NK-92 (cell line): ENCODE data around the gene NRSN2.
"Not testable (repeated sequence)": the region's sequence is repeated elsewhere in the genome, so short reads cannot be mapped to it uniquely, and the experiment has no call there.

Source experiments
- DNase-seq: peaks from one replicate; lab custom pipeline; 2025; ENCODE audit not compliant: unreplicated experiment; lab: John Stamatoyannopoulos, UW

NRSN2 gene

DNA sequence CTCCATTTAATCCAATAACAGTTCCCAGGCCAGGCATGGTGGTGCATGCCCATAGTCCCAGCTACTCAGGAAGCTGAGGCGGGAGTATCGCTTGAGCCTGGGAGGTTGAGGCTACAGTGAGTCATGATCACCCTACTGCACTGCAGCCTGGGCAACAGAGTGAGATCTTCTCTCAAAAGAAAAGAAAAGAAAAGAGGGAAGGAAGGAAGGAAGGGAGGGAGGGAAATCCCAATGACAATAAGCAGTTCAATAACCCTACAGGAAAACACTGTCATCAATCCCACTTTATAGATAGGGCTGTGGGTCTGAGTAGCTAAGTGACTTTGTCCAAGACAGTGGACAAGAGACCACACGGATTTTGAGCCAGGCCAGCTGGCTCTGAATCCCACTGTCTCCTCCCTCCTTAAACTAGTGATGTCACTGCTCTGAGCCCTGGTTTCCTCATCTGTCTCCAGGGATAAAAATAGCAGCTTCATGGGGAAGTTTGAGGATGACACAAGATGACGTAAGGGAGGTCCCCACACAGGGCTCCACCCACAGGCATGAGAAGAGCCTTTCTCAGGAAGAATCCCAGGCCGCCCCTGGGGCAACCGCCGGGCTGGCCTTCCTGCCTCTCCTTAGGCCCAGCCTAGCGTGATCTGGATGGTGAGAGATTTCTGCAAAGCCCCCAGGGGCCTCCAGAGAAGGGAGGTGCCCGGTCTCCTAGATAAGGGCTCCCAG lies 26.4 kb downstream of the NRSN2 start:
- no peak for DNase-seq

DNA sequence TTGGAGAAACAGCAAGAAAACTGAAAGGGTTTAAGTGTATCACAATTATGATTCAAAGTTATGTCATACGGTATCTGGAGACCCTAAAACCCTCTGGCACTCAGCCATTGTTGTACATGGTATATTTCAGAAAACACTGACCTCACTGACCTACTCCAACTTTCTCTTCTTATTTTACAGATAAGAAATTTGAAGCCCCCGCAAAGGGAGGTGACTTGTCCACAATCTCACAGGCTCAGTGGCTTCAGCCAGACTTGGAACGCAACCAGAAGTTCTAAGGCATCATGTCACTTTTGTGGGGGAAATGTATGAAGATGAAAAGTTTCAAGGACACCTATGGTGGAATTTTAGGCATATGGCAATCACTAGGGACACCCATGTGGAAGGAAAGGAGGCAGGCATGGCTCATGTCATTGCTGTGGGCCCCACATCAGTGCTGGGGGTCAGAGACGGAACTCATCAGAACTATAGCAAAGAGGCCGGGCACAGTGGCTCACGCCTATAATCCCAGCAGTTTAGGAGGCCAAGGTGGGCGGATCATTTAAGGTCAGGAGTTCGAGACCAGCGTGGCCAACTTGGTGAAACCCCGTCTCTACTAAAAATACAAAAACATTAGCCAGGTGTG lies 28.5 kb downstream of the NRSN2 start:
- DNase-seq: no peak

DNA sequence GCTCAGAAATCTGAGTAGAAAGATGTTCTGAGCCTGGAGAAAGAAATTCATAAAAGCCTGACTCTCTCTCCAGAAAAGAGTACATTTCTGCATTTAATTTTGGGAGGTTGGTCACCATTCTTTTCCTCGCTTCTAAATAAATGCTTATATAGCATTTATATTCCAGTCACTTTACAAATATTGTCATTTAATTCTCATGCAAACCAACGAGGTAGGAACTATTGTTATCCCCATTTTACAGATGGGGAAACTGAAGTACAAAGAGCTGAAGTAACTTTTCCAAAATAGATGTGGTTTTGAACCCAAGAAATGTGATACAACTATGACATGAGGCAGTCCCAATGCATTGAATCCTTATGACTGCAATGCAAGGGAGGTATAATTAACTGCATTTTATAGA lies 29.2 kb downstream of the NRSN2 start:
- no peak for DNase-seq

DNA sequence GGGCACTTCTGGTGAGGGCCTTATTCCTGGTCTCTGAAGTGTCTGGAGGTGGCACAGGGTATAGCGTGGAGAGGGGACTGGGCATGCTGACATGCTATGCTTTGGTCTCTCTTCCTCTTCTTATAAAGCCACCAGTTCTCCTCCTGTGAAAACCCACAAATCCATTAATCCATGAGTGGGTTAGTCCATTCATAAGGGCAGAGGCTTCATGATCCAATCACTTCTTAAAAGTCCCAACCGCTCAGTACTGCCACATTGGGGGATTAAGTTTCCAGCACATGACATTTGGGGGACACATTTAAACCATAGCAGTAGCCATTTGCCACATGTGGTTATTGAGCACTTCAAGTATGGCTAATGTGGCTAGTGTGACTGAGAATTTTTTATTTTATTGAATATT lies 29.8 kb downstream of the NRSN2 start:
- DNase-seq: no peak

DNA sequence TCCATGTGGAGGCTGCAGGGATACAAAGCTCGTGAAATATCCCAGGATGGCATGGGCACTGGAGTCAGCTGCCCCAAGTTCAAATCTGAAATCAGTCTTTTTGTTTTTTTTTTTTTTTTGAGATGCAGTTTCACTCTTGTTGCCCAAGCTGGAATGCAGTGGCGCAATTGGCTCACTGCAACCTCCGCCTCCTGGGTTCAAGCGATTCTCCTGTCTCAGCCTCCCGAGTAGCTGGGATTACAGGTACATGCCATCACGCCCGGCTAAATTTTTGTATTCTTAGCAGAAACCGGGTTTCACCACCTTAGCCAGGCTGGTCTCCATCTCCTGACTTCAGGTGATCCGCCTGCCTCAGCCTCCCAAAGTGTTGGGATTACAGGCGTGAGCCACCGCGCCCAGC lies 30.7 kb downstream of the NRSN2 start:
- DNase-seq: not testable (repeated sequence)

DNA sequence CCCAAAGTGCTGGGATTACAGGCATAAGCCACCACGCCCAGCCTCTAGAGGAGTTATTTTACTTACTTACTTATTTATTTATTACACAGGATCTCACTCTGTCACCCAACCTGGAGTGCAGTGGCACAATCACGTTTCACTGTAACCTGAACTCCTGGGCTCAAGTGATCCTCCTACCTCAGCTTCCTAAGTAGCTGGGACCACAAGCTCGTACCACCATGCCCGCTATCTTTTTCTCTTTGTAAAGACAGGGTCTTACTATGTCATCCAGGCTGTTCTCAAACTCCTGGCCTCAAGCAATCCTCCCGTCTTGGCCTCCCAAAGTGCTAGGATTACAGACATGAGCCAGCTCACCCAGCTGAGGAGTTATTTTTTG lies 32.0 kb downstream of the NRSN2 start:
- DNase-seq: no peak

DNA sequence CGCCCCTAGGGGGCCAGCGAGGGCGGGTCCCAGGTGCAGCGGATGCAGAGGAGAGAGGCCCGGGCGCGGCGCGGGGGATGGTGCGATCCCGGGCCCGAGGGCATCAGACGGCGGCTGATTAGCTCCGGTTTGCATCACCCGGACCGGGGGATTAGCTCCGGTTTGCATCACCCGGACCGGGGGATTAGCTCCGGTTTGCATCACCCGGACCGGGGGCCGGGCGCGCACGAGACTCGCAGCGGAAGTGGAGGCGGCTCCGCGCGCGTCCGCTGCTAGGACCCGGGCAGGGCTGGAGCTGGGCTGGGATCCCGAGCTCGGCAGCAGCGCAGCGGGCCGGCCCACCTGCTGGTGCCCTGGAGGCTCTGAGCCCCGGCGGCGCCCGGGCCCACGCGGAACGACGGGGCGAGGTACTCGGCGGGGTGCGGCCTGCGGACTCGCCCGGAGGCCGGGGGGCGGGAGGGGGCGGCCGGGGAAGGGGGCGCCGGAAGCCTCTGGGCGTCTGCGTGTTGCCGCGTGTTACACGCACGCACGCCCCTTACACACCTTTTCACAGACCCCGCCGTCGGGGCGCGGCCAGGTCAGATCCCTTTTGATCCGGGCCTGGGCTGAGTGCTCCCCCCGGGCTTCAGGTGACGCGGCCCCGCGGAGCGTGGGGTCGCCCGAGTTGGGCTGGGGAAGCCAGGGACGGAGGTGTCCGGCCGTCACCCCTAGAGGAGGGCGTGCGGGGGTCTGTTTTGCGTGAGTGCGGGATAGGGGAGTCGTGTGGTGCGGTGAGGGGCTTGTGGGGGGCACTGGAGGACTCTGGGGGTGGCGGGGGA lies 34.1 kb downstream of the NRSN2 start:
- DNase-seq: no peak

DNA sequence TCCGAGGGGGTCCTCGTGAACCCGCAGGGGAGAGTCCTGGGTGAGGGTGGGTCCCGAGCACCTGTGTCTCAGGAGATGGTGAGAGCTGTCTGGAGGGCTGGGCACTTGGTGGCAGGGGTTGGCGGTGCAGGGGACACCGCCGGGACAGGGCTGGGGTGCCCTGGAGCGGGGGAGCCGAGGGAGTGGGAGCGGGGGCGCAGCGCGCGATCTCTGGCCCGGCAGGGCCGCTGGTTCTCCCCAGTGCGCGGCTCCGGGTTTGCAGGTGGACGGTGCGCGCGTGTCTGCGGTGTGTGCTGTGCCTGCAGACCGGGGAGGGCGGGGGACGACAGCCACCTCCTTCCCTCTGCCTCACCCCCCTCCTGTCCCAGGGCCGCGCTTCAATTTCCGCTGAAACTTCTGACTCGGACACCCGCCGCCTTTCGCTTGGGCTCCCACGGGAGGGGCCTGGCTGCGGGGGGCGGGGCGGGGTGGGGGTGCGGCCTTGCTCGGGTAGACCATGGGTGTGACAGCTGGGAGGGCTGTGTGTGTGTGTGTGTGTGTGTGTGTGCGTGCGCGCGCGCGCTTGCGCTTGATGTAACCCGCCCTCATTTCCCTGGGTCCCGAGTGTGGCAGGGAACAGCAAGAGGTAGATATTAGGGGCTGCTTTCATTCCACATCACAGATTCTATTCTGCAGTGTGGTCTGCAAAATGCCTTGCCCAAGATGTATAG lies 34.8 kb downstream of the NRSN2 start:
- DNase-seq: no peak

DNA sequence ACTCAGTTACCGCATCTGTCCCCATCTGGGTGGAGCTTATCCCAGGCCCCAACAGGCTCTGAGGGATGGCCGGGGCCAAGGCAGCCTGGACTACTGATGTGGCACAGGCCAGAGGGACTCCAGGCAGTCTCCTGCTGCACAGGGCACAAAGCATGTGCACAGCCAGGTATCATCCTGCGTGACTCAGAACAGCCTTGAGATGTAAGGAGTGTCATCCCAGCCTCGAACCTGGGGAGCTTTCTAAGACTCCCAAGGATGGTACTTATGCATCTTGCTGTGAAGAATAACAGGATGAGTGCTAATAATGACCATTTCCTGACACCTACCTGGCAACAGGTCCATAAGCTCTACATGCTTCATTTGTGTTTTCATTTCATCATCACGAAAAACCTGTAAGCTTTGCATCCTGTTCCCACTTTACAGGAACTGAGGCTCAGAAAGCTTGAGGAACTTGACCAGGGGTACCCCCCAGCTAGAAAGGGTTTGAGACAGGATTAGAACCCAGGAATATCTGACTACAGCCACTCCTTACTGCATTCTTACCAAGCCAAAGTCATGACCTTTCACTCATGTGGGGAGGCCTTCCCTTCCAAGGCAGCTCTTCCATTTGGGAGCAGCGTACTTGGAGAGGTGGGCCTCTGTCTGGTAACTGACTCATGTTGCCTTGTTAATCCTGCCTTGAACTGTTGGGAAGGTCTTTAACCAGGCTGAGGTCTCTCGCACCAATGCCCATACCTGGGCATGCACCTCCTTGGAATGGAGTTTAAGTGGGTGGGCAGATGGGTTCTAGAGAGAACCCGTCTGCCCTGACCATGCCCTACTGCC lies 35.6 kb downstream of the NRSN2 start:
- DNase-seq: no peak

DNA sequence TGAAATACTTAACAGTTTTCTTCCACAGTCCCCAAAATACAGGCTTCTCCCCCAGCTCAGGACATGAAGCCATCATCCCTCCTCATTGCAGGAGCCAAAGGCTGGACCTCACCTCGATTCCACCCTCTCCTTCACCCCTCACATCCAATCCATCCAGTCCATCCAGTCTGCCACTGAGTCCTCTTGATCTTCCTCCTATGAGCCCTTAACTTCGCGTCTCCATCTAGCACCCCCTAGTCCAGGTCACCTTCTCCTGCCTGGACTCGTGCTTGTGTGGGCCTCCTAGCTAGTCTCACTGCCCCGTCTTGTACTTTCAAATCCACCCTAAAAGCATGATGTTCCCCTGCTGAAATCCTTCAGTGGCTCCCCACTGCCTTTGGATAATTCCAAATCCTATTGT lies 37.0 kb downstream of the NRSN2 start:
- no peak for DNase-seq

DNA sequence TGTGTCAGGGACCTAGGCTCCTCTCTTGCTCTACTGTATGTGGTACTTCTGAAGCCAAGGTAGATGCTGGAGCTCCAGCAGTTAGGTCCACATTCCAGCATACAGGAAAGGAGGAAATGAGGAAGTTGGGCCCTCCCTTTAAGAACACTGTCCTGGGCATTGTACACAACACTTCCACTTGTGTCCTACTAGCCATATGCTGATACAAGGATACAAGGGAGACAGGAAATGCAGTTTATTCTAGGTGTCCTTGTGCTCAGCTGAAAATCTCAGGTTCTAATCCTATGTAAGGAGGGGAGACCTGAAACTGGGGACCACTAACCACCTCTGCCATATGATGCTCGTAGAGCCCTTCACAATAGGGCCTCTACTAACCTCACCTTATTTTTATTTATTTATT lies 37.8 kb downstream of the NRSN2 start:
- no peak for DNase-seq

DNA sequence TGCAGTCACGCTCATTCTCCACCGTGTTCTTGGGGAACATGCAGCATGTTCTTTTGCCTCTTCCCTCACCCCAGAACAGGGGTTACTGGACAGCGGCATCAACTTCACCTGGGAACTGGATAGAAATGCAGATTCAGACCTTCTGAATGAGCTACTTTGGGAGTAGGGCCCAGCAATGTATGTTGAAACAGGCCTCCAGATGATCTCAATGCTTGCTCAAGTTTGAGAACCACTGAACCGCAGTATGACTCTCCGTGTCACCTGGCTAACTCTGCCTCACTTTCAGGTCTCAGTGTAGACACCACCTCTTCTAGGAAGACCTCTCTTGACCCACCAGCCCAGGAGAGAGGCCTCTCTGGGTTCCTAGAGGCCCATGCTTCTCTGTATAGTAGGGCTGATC lies 38.5 kb downstream of the NRSN2 start:
- DNase-seq: no peak

DNA sequence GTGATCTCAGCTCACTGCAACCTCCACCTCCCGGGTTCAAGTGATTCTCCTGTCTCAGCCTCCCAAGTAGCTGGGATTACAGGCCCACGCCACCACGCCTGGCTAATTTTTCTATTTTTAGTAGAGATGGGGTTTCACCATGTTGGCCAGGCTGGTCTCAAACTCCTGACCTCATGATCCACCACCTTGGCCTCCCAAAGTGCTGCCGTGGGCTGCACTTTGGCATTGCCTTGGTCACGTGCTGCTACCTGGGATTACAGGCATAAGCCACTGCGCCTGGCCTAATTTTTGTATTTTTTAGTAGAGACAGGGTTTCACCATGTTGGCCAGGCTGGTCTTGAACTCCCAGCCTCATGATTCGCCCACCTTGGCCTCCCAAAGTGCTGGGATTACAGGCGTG lies 39.7 kb downstream of the NRSN2 start:
- not testable (repeated sequence) for DNase-seq

DNA sequence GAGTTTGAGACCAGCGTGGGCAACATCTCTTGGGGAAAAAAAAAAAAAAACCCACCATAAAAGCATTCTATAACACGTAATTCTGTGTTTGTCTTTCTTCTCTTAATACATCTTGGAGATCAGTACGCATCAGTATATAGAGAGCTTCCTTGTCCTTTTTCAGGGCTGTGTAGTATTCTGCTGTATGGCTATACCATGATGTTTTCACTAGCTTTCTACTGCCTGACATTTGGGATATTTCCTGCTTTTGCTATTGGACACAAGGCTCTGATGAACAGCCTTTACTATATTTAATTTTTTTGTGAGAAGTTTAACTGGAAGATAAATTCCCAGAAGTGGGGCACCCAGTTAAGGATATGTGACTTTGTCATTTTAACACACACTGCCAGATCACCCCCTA lies 40.6 kb downstream of the NRSN2 start:
- DNase-seq: no peak

DNA sequence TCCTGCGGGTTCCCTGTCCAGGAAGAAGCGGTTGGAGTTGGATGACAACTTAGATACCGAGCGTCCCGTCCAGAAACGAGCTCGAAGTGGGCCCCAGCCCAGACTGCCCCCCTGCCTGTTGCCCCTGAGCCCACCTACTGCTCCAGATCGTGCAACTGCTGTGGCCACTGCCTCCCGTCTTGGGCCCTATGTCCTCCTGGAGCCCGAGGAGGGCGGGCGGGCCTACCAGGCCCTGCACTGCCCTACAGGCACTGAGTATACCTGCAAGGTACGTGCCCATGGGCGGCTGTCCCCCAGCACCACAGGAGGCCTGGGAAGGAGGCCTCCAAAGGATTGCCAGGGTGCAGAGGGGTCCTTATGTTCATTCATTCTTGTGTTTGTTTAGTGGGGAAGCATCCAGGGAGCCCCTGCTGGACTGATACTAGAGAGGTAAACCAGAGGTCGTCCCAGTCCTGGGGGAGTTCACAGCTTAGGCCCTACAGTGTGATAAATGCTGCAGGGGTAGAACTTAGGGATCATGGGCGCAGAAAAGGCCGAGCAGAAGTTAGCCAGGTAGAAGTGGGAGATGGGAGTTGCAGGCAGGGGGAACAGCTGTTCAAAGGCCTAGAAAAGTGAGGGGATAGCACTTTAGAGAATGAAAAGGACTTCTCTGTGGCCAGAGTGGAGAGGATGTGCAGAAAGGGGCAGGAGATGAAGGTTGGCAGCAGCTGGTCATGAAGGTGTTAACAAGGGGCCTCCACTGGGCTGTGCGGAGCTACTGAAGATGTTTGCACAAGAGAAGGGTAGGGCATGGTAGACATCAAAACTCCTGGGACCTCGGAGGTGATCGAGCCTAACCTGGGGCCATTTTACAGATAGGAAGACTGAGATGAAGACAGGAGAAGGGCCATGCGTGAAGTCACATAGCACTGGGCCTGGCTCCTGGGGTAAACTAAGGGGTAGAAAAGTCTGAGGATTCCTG lies 41.4 kb downstream of the NRSN2 start:
- DNase-seq: no peak

DNA sequence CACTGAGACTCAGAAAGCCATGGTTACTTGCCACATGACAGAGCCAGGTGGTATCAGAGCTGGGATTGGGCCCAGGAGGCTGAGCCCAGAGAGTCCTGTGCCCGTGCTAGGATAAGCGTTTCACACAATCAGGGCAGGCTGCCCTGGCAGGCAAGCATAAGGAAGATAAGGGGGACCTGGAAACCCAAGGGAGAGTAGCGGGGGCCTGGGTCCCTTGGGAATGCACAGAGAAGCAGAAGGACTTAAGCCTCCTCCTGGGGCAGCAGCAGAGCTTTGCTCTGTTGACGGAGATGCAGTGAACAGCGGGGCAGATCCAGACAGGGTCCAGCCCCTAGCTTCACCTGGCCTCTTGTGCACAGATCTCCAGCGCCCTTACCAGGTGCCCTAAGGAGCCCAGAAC lies 42.3 kb downstream of the NRSN2 start:
- no peak for DNase-seq

DNA sequence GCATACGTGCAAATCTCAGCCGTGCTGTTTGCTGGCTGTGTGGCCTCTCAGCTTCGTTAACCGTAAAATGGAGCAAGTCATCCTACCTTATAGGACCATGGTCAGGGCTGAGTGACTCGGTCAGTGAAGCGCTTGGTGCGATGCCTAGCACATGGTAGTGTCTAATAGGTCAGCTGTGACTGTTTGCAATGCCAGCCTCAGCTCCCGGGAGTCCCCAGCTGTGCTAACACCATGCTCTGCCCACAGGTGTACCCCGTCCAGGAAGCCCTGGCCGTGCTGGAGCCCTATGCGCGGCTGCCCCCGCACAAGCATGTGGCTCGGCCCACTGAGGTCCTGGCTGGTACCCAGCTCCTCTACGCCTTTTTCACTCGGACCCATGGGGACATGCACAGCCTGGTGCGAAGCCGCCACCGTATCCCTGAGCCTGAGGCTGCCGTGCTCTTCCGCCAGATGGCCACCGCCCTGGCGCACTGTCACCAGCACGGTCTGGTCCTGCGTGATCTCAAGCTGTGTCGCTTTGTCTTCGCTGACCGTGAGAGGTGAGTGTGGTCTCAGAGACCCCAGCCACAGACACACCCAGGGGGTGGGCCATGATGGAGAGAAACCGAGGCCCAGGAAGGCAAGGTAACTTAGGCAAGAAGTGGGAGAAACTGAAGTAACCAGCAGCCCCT lies 44.3 kb downstream of the NRSN2 start:
- DNase-seq: no peak

DNA sequence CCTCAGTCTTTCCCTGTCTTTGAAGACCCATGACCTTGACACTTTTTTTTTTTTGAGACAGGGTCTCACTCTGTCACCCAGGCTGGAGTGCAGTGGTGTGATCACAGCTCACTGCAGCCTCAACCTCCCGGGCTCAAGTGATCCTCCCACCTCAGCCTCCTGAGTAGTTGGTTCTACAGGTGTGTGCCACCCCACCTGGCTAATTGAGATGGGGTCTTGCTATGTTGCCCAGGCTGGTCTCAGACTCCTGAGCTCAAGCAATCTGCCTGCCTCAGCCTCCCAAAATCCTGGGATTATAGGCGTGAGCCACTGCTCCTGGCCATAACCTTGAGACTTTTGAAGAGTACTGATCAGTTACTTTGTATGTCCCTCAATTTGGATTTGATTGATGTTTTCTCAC lies 46.4 kb downstream of the NRSN2 start:
- DNase-seq: not testable (repeated sequence)

DNA sequence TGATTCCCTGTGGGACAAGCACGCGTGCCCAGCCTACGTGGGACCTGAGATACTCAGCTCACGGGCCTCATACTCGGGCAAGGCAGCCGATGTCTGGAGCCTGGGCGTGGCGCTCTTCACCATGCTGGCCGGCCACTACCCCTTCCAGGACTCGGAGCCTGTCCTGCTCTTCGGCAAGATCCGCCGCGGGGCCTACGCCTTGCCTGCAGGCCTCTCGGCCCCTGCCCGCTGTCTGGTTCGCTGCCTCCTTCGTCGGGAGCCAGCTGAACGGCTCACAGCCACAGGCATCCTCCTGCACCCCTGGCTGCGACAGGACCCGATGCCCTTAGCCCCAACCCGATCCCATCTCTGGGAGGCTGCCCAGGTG lies 49.3 kb downstream of the NRSN2 start:
- no peak for DNase-seq
